ENCODE measurements around the gene IFT81. TPM values are rescaled to one million over a fixed set of nuclear protein-coding genes. Genes with fewer than 3 reads are reported as not detected.

Gene IFT81
- total RNA-seq, 1 experiment from 2014 or later = 9.9 TPM

DNA sequence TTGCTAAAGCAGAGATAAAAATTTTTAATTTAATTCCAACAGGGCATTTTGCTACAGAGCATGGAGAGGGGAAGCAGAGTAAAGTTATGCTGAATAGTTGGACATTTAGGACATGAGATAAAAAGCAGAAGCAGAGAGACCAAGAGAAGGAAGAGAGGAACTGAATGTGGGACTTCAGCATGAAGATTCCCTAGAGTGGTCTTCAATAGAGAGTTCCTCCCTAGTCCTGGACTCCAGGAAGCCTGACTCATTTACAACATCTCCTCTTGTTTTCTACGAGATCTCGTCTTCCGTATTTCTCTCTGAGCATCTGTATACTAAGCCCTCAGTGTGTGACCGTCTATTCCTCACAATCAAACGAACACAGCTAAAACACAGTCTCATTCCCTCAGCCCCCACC lies 35.2 kb upstream of the IFT81 start:
- Histone ChIP-seq H2AFZ (ENCODE audit: low read length) (no peak overlapping the region), H3K9ac (ENCODE audit: low read length) (no peak overlapping the region), H3K79me2 (ENCODE audit: low read length) (no peaks in the 10 kb centered on the region), H3K27ac (ENCODE audit: low read length) (no peak overlapping the region), H3K36me3 (ENCODE audit: insufficient read depth, low read length) (no peaks in the 10 kb centered on the region), H3K9me2 (replicated peaks; ENCODE audit: insufficient read depth, low read length) (no peaks in the 10 kb centered on the region; the same call in 1 of the 2 replicates), H3K4me3 (ENCODE audit: low read length) (no peak overlapping the region), H3K9me3 (ENCODE audit: low read length) (no peaks in the 10 kb centered on the region), H4K20me1 (ENCODE audit: insufficient read depth, low read depth, low read length) (no peaks in the 10 kb centered on the region), H3K4me2 (ENCODE audit: low read depth, low read length, poor library complexity, severe bottlenecking) (no peak overlapping the region), H3K27me3 (ENCODE audit: low read length) (no peaks in the 10 kb centered on the region), H3K4me1 (ENCODE audit: low read length) (no peaks in the 10 kb centered on the region)
- DNase-seq = no peak

- no peaks in the 10 kb centered on the region for H3K36me3 ChIP-seq (ENCODE audit: insufficient read depth, low read length)
- H2AFZ ChIP-seq (ENCODE audit: low read length) = no peak overlapping the region
- no peaks in the 10 kb centered on the region for H3K9me3 ChIP-seq (ENCODE audit: low read length)
- no peak overlapping the region for H3K4me3 ChIP-seq (ENCODE audit: low read length)
- H3K27me3 ChIP-seq (ENCODE audit: low read length) = no peaks in the 10 kb centered on the region
- no peak overlapping the region for H3K9ac ChIP-seq (ENCODE audit: low read length)
- H3K4me1 ChIP-seq (ENCODE audit: low read length) = no peaks in the 10 kb centered on the region
- no peaks in the 10 kb centered on the region for H4K20me1 ChIP-seq (ENCODE audit: insufficient read depth, low read depth, low read length)
- H3K9me2 ChIP-seq (replicated peaks; ENCODE audit: insufficient read depth, low read length) = no peaks in the 10 kb centered on the region; the same call in 1 of the 2 replicates
- H3K4me2 ChIP-seq (ENCODE audit: low read depth, low read length, poor library complexity, severe bottlenecking) = no peak overlapping the region
- H3K27ac ChIP-seq (ENCODE audit: low read length) = no peak overlapping the region
- no peak for DNase-seq
- H3K79me2 ChIP-seq (ENCODE audit: low read length) = no peaks in the 10 kb centered on the region
Measured at GRCh38 chr12:110090266-110091135, 33.7 kb upstream of the IFT81 start.

DNA sequence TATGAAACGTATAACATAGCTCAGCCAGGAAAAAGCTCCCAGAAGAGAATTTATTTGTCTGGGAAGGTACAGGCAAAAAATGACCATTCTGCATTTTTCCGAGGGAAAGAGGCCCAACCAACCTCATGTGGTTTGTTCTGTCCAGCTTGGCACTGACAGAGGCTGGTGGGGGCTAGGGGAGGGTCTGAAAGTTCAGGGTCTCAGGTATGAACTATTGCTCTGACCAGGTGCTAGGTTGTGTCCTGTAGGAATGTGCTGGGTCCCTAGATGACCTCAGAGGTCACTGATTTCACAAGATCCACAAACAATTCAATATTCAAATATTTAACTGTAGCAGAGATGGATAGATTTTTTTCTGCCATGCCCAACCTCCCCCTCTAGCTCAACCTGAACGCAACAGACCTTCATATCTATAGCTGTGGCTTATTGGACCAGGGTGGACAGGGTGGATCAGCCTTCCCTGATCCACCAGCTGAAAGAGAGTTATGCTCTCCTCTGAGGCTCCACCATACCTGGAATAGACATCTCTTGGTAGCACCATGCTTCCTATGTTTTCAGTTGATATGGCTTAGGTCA lies 32.9 kb upstream of the IFT81 start:
- no peaks in the 10 kb centered on the region for H3K79me2 ChIP-seq (ENCODE audit: low read length)
- H3K9ac ChIP-seq (ENCODE audit: low read length) = no peak overlapping the region
- H3K4me1 ChIP-seq (ENCODE audit: low read length) = no peaks in the 10 kb centered on the region
- no peaks in the 10 kb centered on the region for H3K9me2 ChIP-seq (replicated peaks; ENCODE audit: insufficient read depth, low read length)
- no peak overlapping the region for H2AFZ ChIP-seq (ENCODE audit: low read length)
- no peaks in the 10 kb centered on the region for H3K9me3 ChIP-seq (ENCODE audit: low read length)
- H3K4me2 ChIP-seq (ENCODE audit: low read depth, low read length, poor library complexity, severe bottlenecking) = no peak overlapping the region
- H3K27ac ChIP-seq (ENCODE audit: low read length) = no peak overlapping the region
- no peak for DNase-seq
- no peaks in the 10 kb centered on the region for H3K36me3 ChIP-seq (ENCODE audit: insufficient read depth, low read length)
- H4K20me1 ChIP-seq (ENCODE audit: insufficient read depth, low read depth, low read length) = no peaks in the 10 kb centered on the region
- no peak overlapping the region for H3K4me3 ChIP-seq (ENCODE audit: low read length)
- no peaks in the 10 kb centered on the region for H3K27me3 ChIP-seq (ENCODE audit: low read length)

GRCh38 chr12:110093631-110094311 lies 30.4 kb upstream of the IFT81 start:
- H3K9me3 ChIP-seq (ENCODE audit: low read length) = no peaks in the 10 kb centered on the region
- H3K4me3 ChIP-seq (ENCODE audit: low read length) = no peak overlapping the region
- no peaks in the 10 kb centered on the region for H3K9me2 ChIP-seq (replicated peaks; ENCODE audit: insufficient read depth, low read length)
- H4K20me1 ChIP-seq (ENCODE audit: insufficient read depth, low read depth, low read length) = no peaks in the 10 kb centered on the region
- no peaks in the 10 kb centered on the region for H3K27me3 ChIP-seq (ENCODE audit: low read length)
- no peaks in the 10 kb centered on the region for H3K36me3 ChIP-seq (ENCODE audit: insufficient read depth, low read length)
- H3K9ac ChIP-seq (ENCODE audit: low read length) = no peak overlapping the region
- no peaks in the 10 kb centered on the region for H3K79me2 ChIP-seq (ENCODE audit: low read length)
- H3K4me1 ChIP-seq (ENCODE audit: low read length) = no peaks in the 10 kb centered on the region
- H2AFZ ChIP-seq (ENCODE audit: low read length) = no peak overlapping the region
- no peak overlapping the region for H3K4me2 ChIP-seq (ENCODE audit: low read depth, low read length, poor library complexity, severe bottlenecking)
- DNase-seq = no peak
- no peak overlapping the region for H3K27ac ChIP-seq (ENCODE audit: low read length)

GRCh38 chr12:110100315-110100970 lies 23.7 kb upstream of the IFT81 start:
- Histone ChIP-seq H3K79me2 (ENCODE audit: low read length) (no peaks in the 10 kb centered on the region), H2AFZ (ENCODE audit: low read length) (peak overlapping the region; percentile 84), H3K36me3 (ENCODE audit: insufficient read depth, low read length) (no peaks in the 10 kb centered on the region), H3K4me1 (ENCODE audit: low read length) (peaks cover 11% of the 10 kb centered on the region), H4K20me1 (ENCODE audit: insufficient read depth, low read depth, low read length) (no peaks in the 10 kb centered on the region), H3K9ac (ENCODE audit: low read length) (peak overlapping the region; percentile 46), H3K9me2 (replicated peaks; ENCODE audit: insufficient read depth, low read length) (no peaks in the 10 kb centered on the region), H3K4me3 (ENCODE audit: low read length) (peak overlapping the region; percentile 32; the same call in 1 of the 2 replicates), H3K4me2 (ENCODE audit: low read depth, low read length, poor library complexity, severe bottlenecking) (peak overlapping the region; percentile 65), H3K27me3 (ENCODE audit: low read length) (no peaks in the 10 kb centered on the region), H3K9me3 (ENCODE audit: low read length) (no peaks in the 10 kb centered on the region), H3K27ac (ENCODE audit: low read length) (peak overlapping the region; percentile 77)
- peak; percentile 93 for DNase-seq

DNA sequence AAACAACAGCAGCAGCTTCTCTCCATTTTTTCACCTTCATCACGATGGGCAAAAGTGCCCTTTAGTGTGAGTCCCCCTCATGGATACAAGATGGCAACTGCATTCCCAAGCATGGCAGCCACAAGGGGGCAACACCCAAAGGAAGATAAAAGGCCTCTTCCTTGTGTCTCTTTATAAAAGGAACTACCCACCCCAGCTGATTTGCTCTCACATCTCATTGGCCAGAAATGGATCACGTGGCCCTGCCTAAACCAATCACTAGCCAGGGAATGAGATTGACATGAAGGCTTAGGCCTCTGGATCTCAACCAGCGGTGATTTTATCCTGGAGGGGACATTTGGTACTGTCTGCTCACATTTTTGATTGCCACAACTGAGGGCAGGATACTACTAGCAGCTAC lies 21.9 kb upstream of the IFT81 start:
- no peaks in the 10 kb centered on the region for H4K20me1 ChIP-seq (ENCODE audit: insufficient read depth, low read depth, low read length)
- H3K79me2 ChIP-seq (ENCODE audit: low read length) = no peaks in the 10 kb centered on the region
- peaks cover 20% of the 10 kb centered on the region for H3K4me1 ChIP-seq (ENCODE audit: low read length)
- no peak overlapping the region for H3K27ac ChIP-seq (ENCODE audit: low read length)
- peak; percentile 92 for DNase-seq
- H3K9me2 ChIP-seq (replicated peaks; ENCODE audit: insufficient read depth, low read length) = no peaks in the 10 kb centered on the region
- H3K9me3 ChIP-seq (ENCODE audit: low read length) = no peaks in the 10 kb centered on the region
- no peak overlapping the region for H3K9ac ChIP-seq (ENCODE audit: low read length)
- no peaks in the 10 kb centered on the region for H3K36me3 ChIP-seq (ENCODE audit: insufficient read depth, low read length)
- no peak overlapping the region for H3K4me3 ChIP-seq (ENCODE audit: low read length)
- H3K27me3 ChIP-seq (ENCODE audit: low read length) = no peaks in the 10 kb centered on the region
- H3K4me2 ChIP-seq (ENCODE audit: low read depth, low read length, poor library complexity, severe bottlenecking) = no peak overlapping the region
- no peak overlapping the region for H2AFZ ChIP-seq (ENCODE audit: low read length)

- DNase-seq = no peak
- H2AFZ ChIP-seq (ENCODE audit: low read length) = no peak overlapping the region
- H3K9me3 ChIP-seq (ENCODE audit: low read length) = no peaks in the 10 kb centered on the region
- no peaks in the 10 kb centered on the region for H3K36me3 ChIP-seq (ENCODE audit: insufficient read depth, low read length)
- H3K9me2 ChIP-seq (replicated peaks; ENCODE audit: insufficient read depth, low read length) = no peaks in the 10 kb centered on the region
- no peak overlapping the region for H3K27ac ChIP-seq (ENCODE audit: low read length)
- H4K20me1 ChIP-seq (ENCODE audit: insufficient read depth, low read depth, low read length) = no peaks in the 10 kb centered on the region
- no peaks in the 10 kb centered on the region for H3K27me3 ChIP-seq (ENCODE audit: low read length)
- peaks cover 21% of the 10 kb centered on the region for H3K4me1 ChIP-seq (ENCODE audit: low read length)
- H3K4me3 ChIP-seq (ENCODE audit: low read length) = no peak overlapping the region
- H3K9ac ChIP-seq (ENCODE audit: low read length) = no peak overlapping the region
- H3K4me2 ChIP-seq (ENCODE audit: low read depth, low read length, poor library complexity, severe bottlenecking) = no peak overlapping the region
- H3K79me2 ChIP-seq (ENCODE audit: low read length) = no peaks in the 10 kb centered on the region
Measured at GRCh38 chr12:110104188-110105094, 19.7 kb upstream of the IFT81 start.
